Measurements from ENCODE around the gene PCID2. TPM values are rescaled to one million over a fixed set of nuclear protein-coding genes. Genes with fewer than 3 reads are reported as not detected.

The PCID2 gene
- total and polyA plus RNA-seq, 8 donors = 25.9 to 81.7 (median 40.9) TPM

DNA sequence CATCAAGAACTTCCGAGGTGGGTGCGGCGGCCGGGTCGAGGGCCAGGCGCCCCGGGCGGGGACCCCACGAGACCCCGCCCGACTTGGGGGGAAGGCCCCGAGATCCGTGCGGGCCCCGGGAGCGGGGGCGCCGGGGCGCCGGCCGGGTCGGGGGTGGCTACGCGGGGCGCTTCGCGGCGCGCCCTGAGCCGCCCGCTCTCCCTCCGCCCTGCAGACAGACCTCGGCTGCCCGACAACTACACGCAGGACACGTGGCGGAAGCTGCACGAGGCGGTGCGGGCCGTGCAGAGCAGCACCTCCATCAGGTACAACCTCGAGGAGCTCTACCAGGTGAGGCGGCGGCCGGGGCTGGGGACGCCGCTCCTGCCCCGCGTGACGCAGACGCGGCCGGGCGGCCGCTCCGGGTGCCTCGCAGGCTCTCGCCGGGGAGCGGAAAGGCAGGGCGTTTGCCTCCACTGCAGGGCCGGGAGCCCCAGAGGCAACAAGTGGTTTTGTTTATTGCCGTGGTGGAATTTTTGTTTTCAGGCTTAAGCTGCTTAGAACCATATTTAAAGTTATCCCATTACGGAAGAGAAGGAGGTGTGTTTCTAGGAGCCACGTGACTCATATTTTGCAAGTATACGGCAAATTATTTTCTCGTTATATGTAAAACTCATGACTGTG is 1.4 kb upstream of the PCID2 start:
- no peaks in the 10 kb centered on the region for H3K9me3 ChIP-seq
- no peaks in the 10 kb centered on the region for H3K27me3 ChIP-seq
- H3K36me3 ChIP-seq = peaks cover 0 to 27% (median 12%) of the 10 kb centered on the region in 4 donors
- DNase-seq = peak; percentile 71 to 88
- H3K27ac ChIP-seq = peak overlapping the region; percentile 97 to 100 (median 100)
- H3K4me1 ChIP-seq = peaks cover 48 to 81% (median 67%) of the 10 kb centered on the region in 4 donors
- TF ChIP-seq EP300 (IDR thresholded peaks at IDR 0.05) (no peak), POLR2AphosphoS5 (IDR thresholded peaks at IDR 0.05) (peak in 1 of 3 donors; percentile 21)
- TF ChIP-seq, protein P1, sequence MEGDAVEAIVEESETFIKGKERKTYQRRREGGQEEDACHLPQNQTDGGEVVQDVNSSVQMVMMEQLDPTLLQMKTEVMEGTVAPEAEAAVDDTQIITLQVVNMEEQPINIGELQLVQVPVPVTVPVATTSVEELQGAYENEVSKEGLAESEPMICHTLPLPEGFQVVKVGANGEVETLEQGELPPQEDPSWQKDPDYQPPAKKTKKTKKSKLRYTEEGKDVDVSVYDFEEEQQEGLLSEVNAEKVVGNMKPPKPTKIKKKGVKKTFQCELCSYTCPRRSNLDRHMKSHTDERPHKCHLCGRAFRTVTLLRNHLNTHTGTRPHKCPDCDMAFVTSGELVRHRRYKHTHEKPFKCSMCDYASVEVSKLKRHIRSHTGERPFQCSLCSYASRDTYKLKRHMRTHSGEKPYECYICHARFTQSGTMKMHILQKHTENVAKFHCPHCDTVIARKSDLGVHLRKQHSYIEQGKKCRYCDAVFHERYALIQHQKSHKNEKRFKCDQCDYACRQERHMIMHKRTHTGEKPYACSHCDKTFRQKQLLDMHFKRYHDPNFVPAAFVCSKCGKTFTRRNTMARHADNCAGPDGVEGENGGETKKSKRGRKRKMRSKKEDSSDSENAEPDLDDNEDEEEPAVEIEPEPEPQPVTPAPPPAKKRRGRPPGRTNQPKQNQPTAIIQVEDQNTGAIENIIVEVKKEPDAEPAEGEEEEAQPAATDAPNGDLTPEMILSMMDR (IDR thresholded peaks at IDR 0.05) = no peak
- 0 to 1% (median 0%) methylated on average over 21 to 67 of the region's 67 CpGs for WGBS, 5 donors
- peak overlapping the region; percentile 89 to 98 (median 96) for H3K4me3 ChIP-seq
- intact Hi-C loops (cut with DNase I; ENCODE audit: low total_unique reads) = no loop called here

DNA sequence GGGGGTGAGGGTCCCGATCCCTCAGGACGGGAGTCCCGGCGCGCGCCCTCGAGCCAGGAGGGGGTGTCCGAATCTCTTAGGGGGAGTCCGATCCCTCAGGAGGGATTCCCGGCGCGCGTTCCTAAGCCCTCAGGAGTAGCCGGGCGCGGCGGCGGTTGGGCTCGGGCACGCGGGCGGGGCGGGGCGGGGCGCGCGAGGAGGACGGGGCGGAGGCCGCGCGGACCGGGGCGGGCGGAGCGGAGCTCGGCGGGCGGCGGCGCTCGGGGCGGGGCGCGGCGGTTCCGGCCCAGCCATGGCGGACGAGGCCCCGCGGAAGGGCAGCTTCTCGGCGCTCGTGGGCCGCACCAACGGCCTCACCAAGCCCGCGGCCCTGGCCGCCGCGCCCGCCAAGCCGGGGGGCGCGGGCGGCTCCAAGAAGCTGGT is 878 bp upstream of the PCID2 start, which contains the start of gene CUL4A:
Gene CUL4A, plus strand, starts transcription at position 278 of the 423 bp plus-strand sequence. Its CDS starts 15 bp downstream, at position 293.
- H3K4me1 ChIP-seq = peaks cover 48 to 81% (median 65%) of the 10 kb centered on the region in 4 donors
- peak; percentile 83 to 93 for DNase-seq
- H3K36me3 ChIP-seq = peaks cover 0 to 32% (median 17%) of the 10 kb centered on the region in 4 donors
- H3K4me3 ChIP-seq = peak within 1 kb of the TSS; percentile 89 to 98 (median 96)
- no peaks in the 10 kb centered on the region for H3K9me3 ChIP-seq
- WGBS, 5 donors = 0 to 1% (median 0%) methylated on average over 3 to 66 of the region's 66 CpGs
- intact Hi-C loops (cut with DNase I; ENCODE audit: low total_unique reads) = no loop called here
- H3K27ac ChIP-seq = peak within 1 kb of the TSS; percentile 97 to 100 (median 100)
- TF ChIP-seq, protein P1 (IDR thresholded peaks at IDR 0.05) = no peak
- TF ChIP-seq POLR2A (IDR thresholded peaks at IDR 0.05) (no peak), POLR2AphosphoS5 (IDR thresholded peaks at IDR 0.05) (no peak), EP300 (IDR thresholded peaks at IDR 0.05) (no peak)
- no peaks in the 10 kb centered on the region for H3K27me3 ChIP-seq

DNA sequence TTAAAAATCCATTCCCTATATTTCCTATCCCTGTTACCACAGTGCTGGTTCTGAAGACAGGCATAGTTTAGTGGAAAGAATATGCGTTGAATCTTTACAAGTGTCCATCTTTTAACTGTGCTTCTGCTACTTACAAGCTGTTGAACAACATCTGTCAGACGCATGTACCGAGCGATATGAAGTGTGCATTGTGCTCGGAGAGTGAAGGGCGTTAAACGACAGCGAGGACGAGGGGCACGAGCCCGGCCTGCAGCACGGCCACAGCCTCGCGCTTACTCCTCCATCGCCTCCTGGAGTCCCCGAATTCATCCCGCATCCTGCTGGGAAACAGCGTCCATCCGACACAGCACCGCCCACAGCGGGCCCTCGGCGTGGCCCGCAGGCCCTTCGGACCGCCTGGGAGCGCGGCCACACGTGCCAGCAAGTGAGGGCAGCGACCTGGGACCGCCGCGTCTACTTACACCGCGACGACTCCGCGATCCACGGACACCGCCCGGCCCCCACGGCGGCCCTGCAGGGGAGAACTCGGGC is 514 bp downstream of the PCID2 start:
- TF ChIP-seq POLR2A (IDR thresholded peaks at IDR 0.05) (no peak), POLR2AphosphoS5 (IDR thresholded peaks at IDR 0.05) (no peak), EP300 (IDR thresholded peaks at IDR 0.05) (no peak)
- TF ChIP-seq, protein P1 (IDR thresholded peaks at IDR 0.05) = no peak
- Histone ChIP-seq H3K4me1 (peaks cover 49 to 81% (median 70%) of the 10 kb centered on the region in 4 donors), H3K9me3 (no peaks in the 10 kb centered on the region), H3K27ac (peak overlapping the region; percentile 97 to 100 (median 100)), H3K36me3 (peaks cover 0 to 37% (median 22%) of the 10 kb centered on the region in 4 donors), H3K4me3 (peak overlapping the region; percentile 89 to 98 (median 96)), H3K27me3 (no peaks in the 10 kb centered on the region)
- 0 to 1% (median 0%) methylated on average over 20 to 44 of the region's 44 CpGs for WGBS, 5 donors
- intact Hi-C loops (cut with DNase I; ENCODE audit: low total_unique reads) = no loop called here
- peak in 1 of 2 donors; percentile 75 for DNase-seq

DNA sequence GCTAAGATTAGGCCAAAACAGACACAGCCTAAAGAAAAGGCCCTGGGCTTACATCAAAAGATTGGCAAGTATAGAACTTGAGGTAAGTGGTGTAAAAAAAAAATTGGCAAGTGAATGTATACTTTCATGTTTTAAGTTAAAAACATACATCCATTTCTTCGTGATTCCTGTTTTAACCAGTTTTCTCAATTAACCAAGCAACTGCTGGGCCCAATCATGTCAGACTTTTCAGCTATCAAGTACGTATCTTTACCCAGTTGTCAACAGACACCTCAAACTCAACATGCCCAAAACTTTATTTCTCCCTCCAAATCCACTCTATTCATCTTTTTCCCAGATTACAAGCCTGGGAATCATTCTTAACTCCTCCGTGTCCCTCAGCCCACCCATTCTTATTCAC is 1.0 kb downstream of the PCID2 start:
- Histone ChIP-seq H3K4me1 (peaks cover 49 to 81% (median 70%) of the 10 kb centered on the region in 4 donors), H3K27me3 (no peaks in the 10 kb centered on the region), H3K4me3 (peak overlapping the region; percentile 89 to 98 (median 96)), H3K9me3 (no peaks in the 10 kb centered on the region), H3K27ac (peak overlapping the region in 4 of 5 donors; percentile 97 to 100 (median 100)), H3K36me3 (peaks cover 0 to 36% (median 20%) of the 10 kb centered on the region in 4 donors)
- intact Hi-C loops (cut with DNase I; ENCODE audit: low total_unique reads) = no loop called here
- DNase-seq = no peak
- WGBS, 5 donors = 25 to 39% (median 31%) methylated on average over 3 of the region's 3 CpGs
- TF ChIP-seq POLR2A (IDR thresholded peaks at IDR 0.05) = no peak

Measured in stomach (tissue), 9 donors.